Brain microvascular endothelial cell (primary cell): ENCODE measurements around the gene LPCAT3.

Experiments
- DNase-seq: peaks from one replicate; pipeline ENCODE4 v3.0.0-alpha.2; 2020
- H3K27ac ChIP-seq: fragments of 250-450 bp; sonication (Bioruptor Pico); 2 replicates; pipeline ENCODE4 v1.5.1; 2020; ENCODE audit warnings: mild to moderate bottlenecking, moderate library complexity
- H3K27me3 ChIP-seq: fragments of 250-450 bp; sonication (Bioruptor Pico); replicated peaks from 2 replicates; pipeline ENCODE4 v1.5.1; 2020; ENCODE audit warnings: mild to moderate bottlenecking
- H3K36me3 ChIP-seq: fragments of 250-450 bp; sonication (Bioruptor Pico); replicated peaks from 2 replicates; pipeline ENCODE4 v1.5.1; 2020; ENCODE audit warnings: mild to moderate bottlenecking
- H3K4me3 ChIP-seq: 2 replicates; pipeline ENCODE4 v1.5.1; 2011; ENCODE audit warnings: low read depth, mild to moderate bottlenecking, control low read depth, low read length, moderate library complexity
- in situ Hi-C: cut with HindIII; loops from 2 replicates; pipeline ENCODE4 v1.10.0; 2017; ENCODE audit warnings: low sequenced_read_pairs, low pct_ligation_motif_present
- TF ChIP-seq, protein P1 (sequence below): IDR thresholded peaks from 2 replicates; pipeline ENCODE4 v1.5.1; 2011; ENCODE audit warnings: low read depth, mild to moderate bottlenecking, moderate library complexity, low read length, control low read depth, inconsistent platforms; ENCODE audit errors: missing control alignments

LPCAT3 gene, protein sequence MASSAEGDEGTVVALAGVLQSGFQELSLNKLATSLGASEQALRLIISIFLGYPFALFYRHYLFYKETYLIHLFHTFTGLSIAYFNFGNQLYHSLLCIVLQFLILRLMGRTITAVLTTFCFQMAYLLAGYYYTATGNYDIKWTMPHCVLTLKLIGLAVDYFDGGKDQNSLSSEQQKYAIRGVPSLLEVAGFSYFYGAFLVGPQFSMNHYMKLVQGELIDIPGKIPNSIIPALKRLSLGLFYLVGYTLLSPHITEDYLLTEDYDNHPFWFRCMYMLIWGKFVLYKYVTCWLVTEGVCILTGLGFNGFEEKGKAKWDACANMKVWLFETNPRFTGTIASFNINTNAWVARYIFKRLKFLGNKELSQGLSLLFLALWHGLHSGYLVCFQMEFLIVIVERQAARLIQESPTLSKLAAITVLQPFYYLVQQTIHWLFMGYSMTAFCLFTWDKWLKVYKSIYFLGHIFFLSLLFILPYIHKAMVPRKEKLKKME

DNA sequence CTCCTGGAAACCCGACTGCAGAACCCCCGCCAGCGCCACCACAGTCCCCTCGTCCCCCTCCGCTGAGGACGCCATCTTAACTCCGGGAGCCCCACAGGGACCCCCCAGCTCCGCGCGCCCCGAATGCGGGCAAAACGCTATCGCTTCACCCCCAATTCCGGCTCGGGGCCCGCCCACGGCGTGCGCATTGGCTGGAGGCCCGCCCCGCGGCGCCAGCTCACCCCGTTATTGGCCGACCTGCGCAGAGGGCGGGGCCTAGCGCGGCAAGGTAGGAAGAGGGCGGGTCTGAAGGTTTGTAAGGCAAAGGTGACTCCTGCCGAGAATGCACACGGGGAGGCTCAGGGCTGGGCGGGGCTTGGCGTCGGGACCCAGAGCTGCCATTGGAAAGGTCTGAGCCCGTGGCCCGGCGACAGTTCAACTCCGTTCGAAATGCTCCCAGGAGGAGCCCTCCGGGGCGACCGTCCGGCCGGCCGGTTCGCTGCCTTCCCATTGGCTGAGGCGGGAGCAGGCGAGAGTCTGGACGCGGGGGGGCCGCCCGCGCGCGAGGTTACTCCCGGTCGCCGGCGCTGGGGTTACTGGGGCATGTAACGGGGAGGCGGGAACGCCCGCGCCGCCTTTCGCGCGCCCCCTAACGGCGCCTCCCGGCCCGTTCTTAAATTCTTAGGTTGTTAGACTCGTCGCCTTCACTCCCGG lies at the start of gene LPCAT3:
LPCAT3 (minus strand) TSS at position 127 of the 693 bp plus-strand sequence; CDS start at position 75, 52 bp downstream.
- no peaks in the 10 kb centered on the region for H3K36me3 ChIP-seq
- peak within 1 kb of the TSS; percentile 68 for H3K27ac ChIP-seq
- peak; percentile 93 for DNase-seq
- no peaks in the 10 kb centered on the region for H3K27me3 ChIP-seq
- TF ChIP-seq, protein P1, sequence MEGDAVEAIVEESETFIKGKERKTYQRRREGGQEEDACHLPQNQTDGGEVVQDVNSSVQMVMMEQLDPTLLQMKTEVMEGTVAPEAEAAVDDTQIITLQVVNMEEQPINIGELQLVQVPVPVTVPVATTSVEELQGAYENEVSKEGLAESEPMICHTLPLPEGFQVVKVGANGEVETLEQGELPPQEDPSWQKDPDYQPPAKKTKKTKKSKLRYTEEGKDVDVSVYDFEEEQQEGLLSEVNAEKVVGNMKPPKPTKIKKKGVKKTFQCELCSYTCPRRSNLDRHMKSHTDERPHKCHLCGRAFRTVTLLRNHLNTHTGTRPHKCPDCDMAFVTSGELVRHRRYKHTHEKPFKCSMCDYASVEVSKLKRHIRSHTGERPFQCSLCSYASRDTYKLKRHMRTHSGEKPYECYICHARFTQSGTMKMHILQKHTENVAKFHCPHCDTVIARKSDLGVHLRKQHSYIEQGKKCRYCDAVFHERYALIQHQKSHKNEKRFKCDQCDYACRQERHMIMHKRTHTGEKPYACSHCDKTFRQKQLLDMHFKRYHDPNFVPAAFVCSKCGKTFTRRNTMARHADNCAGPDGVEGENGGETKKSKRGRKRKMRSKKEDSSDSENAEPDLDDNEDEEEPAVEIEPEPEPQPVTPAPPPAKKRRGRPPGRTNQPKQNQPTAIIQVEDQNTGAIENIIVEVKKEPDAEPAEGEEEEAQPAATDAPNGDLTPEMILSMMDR = peak; percentile 83
- in situ Hi-C loops = no loop called here
- peak within 1 kb of the TSS; percentile 88 for H3K4me3 ChIP-seq

GRCh38 chr12:7067096-7067495 lies 48.8 kb upstream of the LPCAT3 start:
- Histone ChIP-seq H3K36me3 (no peaks in the 10 kb centered on the region), H3K27ac (no peak overlapping the region), H3K4me3 (no peak overlapping the region), H3K27me3 (no peaks in the 10 kb centered on the region)
- in situ Hi-C loops = no loop called here
- no peak for DNase-seq
- TF ChIP-seq, protein P1 = no peak

- Histone ChIP-seq H3K36me3 (no peaks in the 10 kb centered on the region), H3K27ac (no peak overlapping the region), H3K27me3 (no peaks in the 10 kb centered on the region), H3K4me3 (no peak overlapping the region)
- in situ Hi-C loops = no loop called here
- TF ChIP-seq, protein P1 = no peak
- no peak for DNase-seq
Measured at GRCh38 chr12:7066596-7066995, 48.3 kb upstream of the LPCAT3 start.

DNA sequence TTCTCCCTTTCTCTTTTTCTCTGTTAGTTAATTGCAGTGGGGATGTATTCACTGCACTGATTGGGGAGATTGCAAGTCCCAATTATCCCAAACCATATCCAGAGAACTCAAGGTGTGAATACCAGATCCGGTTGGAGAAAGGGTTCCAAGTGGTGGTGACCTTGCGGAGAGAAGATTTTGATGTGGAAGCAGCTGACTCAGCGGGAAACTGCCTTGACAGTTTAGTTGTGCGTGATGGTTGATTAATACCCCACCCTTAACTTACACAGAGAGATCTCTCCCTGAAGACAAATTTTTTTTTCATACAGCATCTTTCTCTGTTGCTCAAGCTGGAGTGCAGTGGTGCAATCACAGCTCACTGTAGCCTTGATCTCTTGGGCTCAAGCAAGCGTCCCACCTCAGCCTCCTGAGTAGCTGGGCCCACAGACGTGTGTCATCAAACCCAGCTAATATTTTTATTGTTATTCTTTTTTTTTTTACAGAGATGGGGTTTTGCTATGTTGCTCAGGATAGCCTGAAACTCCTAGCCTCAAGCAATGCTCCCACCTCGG lies 46.9 kb upstream of the LPCAT3 start:
- TF ChIP-seq, protein P1 = no peak
- DNase-seq = no peak
- Histone ChIP-seq H3K27me3 (no peaks in the 10 kb centered on the region), H3K27ac (no peak overlapping the region), H3K4me3 (no peak overlapping the region), H3K36me3 (no peaks in the 10 kb centered on the region)
- in situ Hi-C loops = no loop called here

DNA sequence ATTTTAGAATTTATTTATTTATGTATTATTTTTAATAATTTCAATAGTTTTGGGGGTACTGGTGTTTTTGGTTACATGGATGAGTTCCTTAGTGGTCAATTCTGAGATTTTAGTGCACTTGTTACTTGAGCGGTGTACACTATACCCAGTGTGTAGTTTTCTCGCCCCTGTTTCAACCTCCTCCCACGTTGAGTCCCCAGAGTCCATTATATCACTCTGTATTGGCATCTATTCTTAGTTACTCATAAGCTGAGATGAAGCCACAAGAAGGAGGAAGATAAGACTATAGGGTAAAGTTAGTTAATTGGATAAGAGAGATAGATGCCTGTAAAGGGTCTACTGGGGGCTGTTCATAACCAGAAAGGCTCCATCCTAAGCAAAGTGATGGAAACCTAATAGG lies 46.2 kb upstream of the LPCAT3 start:
- Histone ChIP-seq H3K36me3 (no peaks in the 10 kb centered on the region), H3K27ac (no peak overlapping the region), H3K4me3 (no peak overlapping the region), H3K27me3 (no peaks in the 10 kb centered on the region)
- TF ChIP-seq, protein P1 = no peak
- peak; percentile 4 for DNase-seq
- in situ Hi-C loops = no loop called here
